Measurements from ENCODE around the gene STAG3.
A peak's percentile ranks its signal among the peaks of the same experiment; 100 is the strongest.
"Not testable (repeated sequence)": the region's sequence is repeated elsewhere in the genome, so short reads cannot be mapped to it uniquely, and the experiment has no call there.

STAG3 gene

GRCh38 chr7:100177045-100178001 lies at the start of gene STAG3, which contains the start of gene GPC2:
Gene STAG3, plus strand, starts transcription at chr7:100177918. Its CDS starts 2,639 bp downstream, at chr7:100180557.
Gene GPC2, minus strand, starts transcription at chr7:100177381. Its CDS starts 182 bp downstream, at chr7:100177199.
- H3K4me3 ChIP-seq (ENCODE audit: low read depth, low read length), result peak within 1 kb of the TSS; percentile 78

GRCh38 chr7:100128637-100128963 lies 49.1 kb upstream of the STAG3 start:
- no peak for DNase-seq (ENCODE audit: low read depth)
- H3K4me3 ChIP-seq (ENCODE audit: low read depth, low read length), result no peak overlapping the region

More at GRCh38 chr7:100177045-100178001, at the start of gene STAG3, which contains the start of gene GPC2:
- DNase-seq (ENCODE audit: low read depth), result peak; percentile 84

- DNase-seq (ENCODE audit: low read depth); H3K4me3 ChIP-seq (ENCODE audit: low read depth, low read length): not testable (repeated sequence)
These were observed 47.5 kb upstream of the STAG3 start for GRCh38 chr7:100130220-100130607.

- no peak for DNase-seq (ENCODE audit: low read depth)
- no peak overlapping the region for H3K4me3 ChIP-seq (ENCODE audit: low read depth, low read length)
These were observed 46.9 kb upstream of the STAG3 start for GRCh38 chr7:100130608-100131453.

GRCh38 chr7:100132126-100132525 lies 45.6 kb upstream of the STAG3 start:
- DNase-seq (ENCODE audit: low read depth), result no peak
- no peak overlapping the region for H3K4me3 ChIP-seq (ENCODE audit: low read depth, low read length)

GRCh38 chr7:100132697-100133151 lies 45.0 kb upstream of the STAG3 start:
- no peak overlapping the region for H3K4me3 ChIP-seq (ENCODE audit: low read depth, low read length)
- no peak for DNase-seq (ENCODE audit: low read depth)

- no peak overlapping the region for H3K4me3 ChIP-seq (ENCODE audit: low read depth, low read length)
- no peak for DNase-seq (ENCODE audit: low read depth)
These were observed 39.6 kb upstream of the STAG3 start for GRCh38 chr7:100137851-100138760.

GRCh38 chr7:100141555-100141949 lies 36.2 kb upstream of the STAG3 start:
- DNase-seq (ENCODE audit: low read depth), result no peak
- no peak overlapping the region for H3K4me3 ChIP-seq (ENCODE audit: low read depth, low read length)

- H3K4me3 ChIP-seq (ENCODE audit: low read depth, low read length), result no peak overlapping the region
- DNase-seq (ENCODE audit: low read depth), result no peak
These were observed 35.3 kb upstream of the STAG3 start for GRCh38 chr7:100142461-100142860.

GRCh38 chr7:100146350-100146749 lies 31.4 kb upstream of the STAG3 start:
- not testable (repeated sequence) for DNase-seq (ENCODE audit: low read depth); H3K4me3 ChIP-seq (ENCODE audit: low read depth, low read length)

GRCh38 chr7:100147278-100147677 lies 30.4 kb upstream of the STAG3 start:
- no peak overlapping the region for H3K4me3 ChIP-seq (ENCODE audit: low read depth, low read length)
- no peak for DNase-seq (ENCODE audit: low read depth)

GRCh38 chr7:100148225-100148558 lies 29.5 kb upstream of the STAG3 start:
- peak overlapping the region; percentile 98 for H3K4me3 ChIP-seq (ENCODE audit: low read depth, low read length)
- no peak for DNase-seq (ENCODE audit: low read depth)

GRCh38 chr7:100148559-100149328 lies 29.0 kb upstream of the STAG3 start, which contains the start of gene LAMTOR4:
Gene LAMTOR4, plus strand, starts transcription at chr7:100148918. Its CDS starts 55 bp downstream, at chr7:100148973.
- H3K4me3 ChIP-seq (ENCODE audit: low read depth, low read length), result peak within 1 kb of the TSS; percentile 98
- DNase-seq (ENCODE audit: low read depth), result peak; percentile 96

GRCh38 chr7:100152404-100152803 lies 25.3 kb upstream of the STAG3 start:
- no peak for DNase-seq (ENCODE audit: low read depth)
- no peak overlapping the region for H3K4me3 ChIP-seq (ENCODE audit: low read depth, low read length)

- no peak for DNase-seq (ENCODE audit: low read depth)
- no peak overlapping the region for H3K4me3 ChIP-seq (ENCODE audit: low read depth, low read length)
These were observed 24.6 kb upstream of the STAG3 start for GRCh38 chr7:100152937-100153666.

- no peak overlapping the region for H3K4me3 ChIP-seq (ENCODE audit: low read depth, low read length)
- no peak for DNase-seq (ENCODE audit: low read depth)
These were observed 23.8 kb upstream of the STAG3 start for GRCh38 chr7:100153708-100154535.

Data from skeletal muscle cell (primary cell).